ENCODE measurements around the gene GPR39.

- no peak for TF ChIP-seq CTCF (conservative IDR thresholded peaks at IDR 0.05; ENCODE audit: low read depth, low read length)
- TF ChIP-seq EZH2 (IDR thresholded peaks at IDR 0.05; ENCODE audit: low read length, unreplicated experiment) = no peak
Observed at GRCh38 chr2:132479155-132479554, 62.5 kb downstream of the GPR39 start.

All from PC-3 (cell line).